DOHH2 (cell line): ENCODE results near the gene DAZAP1.

Experiments used
- H3F3A ChIP-seq: fragments of 200-600 bp; sonication (generic), shearing (Covaris generic); 2 replicates; pipeline ENCODE4 v1.6.0; 2016; ENCODE audit warnings: antibody characterized with exemption, mild to moderate bottlenecking; ENCODE audit not compliant: control insufficient read depth, insufficient read depth
- H3K27ac ChIP-seq: fragments of 200-600 bp; sonication (generic); 2 replicates; pipeline ENCODE4 v1.5.1; 2014; ENCODE audit warnings: low read depth, mild to moderate bottlenecking, low read length, moderate library complexity
- H3K27me3 ChIP-seq: fragments of 200-600 bp; sonication (generic); 2 replicates; pipeline ENCODE4 v1.6.1; 2014; ENCODE audit warnings: mild to moderate bottlenecking, low read length, mixed read lengths; ENCODE audit not compliant: control insufficient read depth
- H3K36me3 ChIP-seq: fragments of 200-600 bp; sonication (generic); 2 replicates; pipeline ENCODE4 v1.6.1; 2014; ENCODE audit warnings: mild to moderate bottlenecking, low read length, moderate library complexity, mixed read lengths; ENCODE audit not compliant: control insufficient read depth
- H3K4me1 ChIP-seq: fragments of 200-600 bp; sonication (generic); 2 replicates; pipeline ENCODE4 v1.6.1; 2014; ENCODE audit warnings: mild to moderate bottlenecking, low read length, mixed read lengths; ENCODE audit not compliant: control insufficient read depth
- H3K4me2 ChIP-seq: fragments of 200-600 bp; sonication (generic); 2 replicates; pipeline ENCODE4 v1.6.0; 2014; ENCODE audit warnings: mild to moderate bottlenecking, low read length, moderate library complexity
- H3K4me3 ChIP-seq: fragments of 200-600 bp; sonication (generic); 2 replicates; pipeline ENCODE4 v1.5.1; 2014; ENCODE audit warnings: mild to moderate bottlenecking, low read length, mixed read lengths
- H3K79me2 ChIP-seq: fragments of 200-600 bp; sonication (generic); 2 replicates; pipeline ENCODE4 v1.6.1; 2014; ENCODE audit warnings: mild to moderate bottlenecking, low read length, mixed read lengths; ENCODE audit not compliant: control insufficient read depth
- H3K9me2 ChIP-seq: fragments of 200-600 bp; sonication (generic); replicated peaks from 2 replicates; pipeline ENCODE4 v1.6.1; 2014; ENCODE audit warnings: mild to moderate bottlenecking, low read length, mixed read lengths; ENCODE audit not compliant: control insufficient read depth
- H3K9me3 ChIP-seq: fragments of 200-600 bp; sonication (generic); 2 replicates; pipeline ENCODE4 v1.6.1; 2014; ENCODE audit warnings: antibody characterized with exemption, low read length, mixed read lengths; ENCODE audit not compliant: control insufficient read depth, insufficient read depth
- H4K20me1 ChIP-seq: fragments of 200-600 bp; sonication (generic); 2 replicates; pipeline ENCODE4 v1.6.0; 2014; ENCODE audit warnings: low read depth, mild to moderate bottlenecking, antibody characterized with exemption, low read length, moderate library complexity; ENCODE audit not compliant: control insufficient read depth, insufficient read depth
- EZH2phosphoT487 ChIP-seq: fragments of 200-600 bp; sonication (generic); IDR thresholded peaks from 2 replicates; pipeline ENCODE4 v1.6.1; 2017; ENCODE audit warnings: borderline replicate concordance, mild to moderate bottlenecking, antibody characterized with exemption, low read length, moderate library complexity, mixed read lengths
- TF ChIP-seq, protein P1 (sequence below): fragments of 200-600 bp; sonication (generic); IDR thresholded peaks from one replicate; pipeline ENCODE4 v1.5.1; 2014; ENCODE audit warnings: antibody characterized with exemption, mild to moderate bottlenecking, low read depth, low read length; ENCODE audit not compliant: poor library complexity, severe bottlenecking

Gene DAZAP1

DNA sequence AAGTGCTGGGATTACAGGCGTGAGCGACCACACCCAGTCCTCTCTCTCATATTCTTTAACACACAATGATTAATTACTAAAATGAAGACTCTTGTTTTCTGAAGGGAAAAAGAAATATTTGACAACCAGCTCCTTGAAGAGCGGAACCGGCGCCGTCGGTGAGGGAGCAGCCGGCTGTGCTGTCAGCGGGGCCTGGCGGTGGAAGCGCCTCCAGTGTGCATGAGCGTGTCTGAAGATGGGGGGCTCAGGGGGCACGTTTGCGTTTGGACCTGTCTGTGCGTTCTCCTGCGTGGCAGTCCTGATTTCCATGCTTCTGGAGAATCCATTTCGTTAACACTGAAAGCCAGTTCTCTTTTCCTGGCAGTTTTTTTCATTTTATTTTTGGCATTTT is 31.0 kb upstream of the DAZAP1 start:
- Histone ChIP-seq H3K36me3 (peaks cover 25% of the 10 kb centered on the region), H3K27ac (no peak overlapping the region), H3K9me3 (no peaks in the 10 kb centered on the region), H3K9me2 (no peaks in the 10 kb centered on the region), H3K4me2 (no peak overlapping the region), H4K20me1 (no peaks in the 10 kb centered on the region), H3K79me2 (no peaks in the 10 kb centered on the region), H3F3A (no peaks in the 10 kb centered on the region), H3K27me3 (no peaks in the 10 kb centered on the region), H3K4me3 (no peak overlapping the region), H3K4me1 (no peaks in the 10 kb centered on the region)
- no peak for TF ChIP-seq EZH2phosphoT487
- TF ChIP-seq, protein P1, sequence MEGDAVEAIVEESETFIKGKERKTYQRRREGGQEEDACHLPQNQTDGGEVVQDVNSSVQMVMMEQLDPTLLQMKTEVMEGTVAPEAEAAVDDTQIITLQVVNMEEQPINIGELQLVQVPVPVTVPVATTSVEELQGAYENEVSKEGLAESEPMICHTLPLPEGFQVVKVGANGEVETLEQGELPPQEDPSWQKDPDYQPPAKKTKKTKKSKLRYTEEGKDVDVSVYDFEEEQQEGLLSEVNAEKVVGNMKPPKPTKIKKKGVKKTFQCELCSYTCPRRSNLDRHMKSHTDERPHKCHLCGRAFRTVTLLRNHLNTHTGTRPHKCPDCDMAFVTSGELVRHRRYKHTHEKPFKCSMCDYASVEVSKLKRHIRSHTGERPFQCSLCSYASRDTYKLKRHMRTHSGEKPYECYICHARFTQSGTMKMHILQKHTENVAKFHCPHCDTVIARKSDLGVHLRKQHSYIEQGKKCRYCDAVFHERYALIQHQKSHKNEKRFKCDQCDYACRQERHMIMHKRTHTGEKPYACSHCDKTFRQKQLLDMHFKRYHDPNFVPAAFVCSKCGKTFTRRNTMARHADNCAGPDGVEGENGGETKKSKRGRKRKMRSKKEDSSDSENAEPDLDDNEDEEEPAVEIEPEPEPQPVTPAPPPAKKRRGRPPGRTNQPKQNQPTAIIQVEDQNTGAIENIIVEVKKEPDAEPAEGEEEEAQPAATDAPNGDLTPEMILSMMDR = no peak

DNA sequence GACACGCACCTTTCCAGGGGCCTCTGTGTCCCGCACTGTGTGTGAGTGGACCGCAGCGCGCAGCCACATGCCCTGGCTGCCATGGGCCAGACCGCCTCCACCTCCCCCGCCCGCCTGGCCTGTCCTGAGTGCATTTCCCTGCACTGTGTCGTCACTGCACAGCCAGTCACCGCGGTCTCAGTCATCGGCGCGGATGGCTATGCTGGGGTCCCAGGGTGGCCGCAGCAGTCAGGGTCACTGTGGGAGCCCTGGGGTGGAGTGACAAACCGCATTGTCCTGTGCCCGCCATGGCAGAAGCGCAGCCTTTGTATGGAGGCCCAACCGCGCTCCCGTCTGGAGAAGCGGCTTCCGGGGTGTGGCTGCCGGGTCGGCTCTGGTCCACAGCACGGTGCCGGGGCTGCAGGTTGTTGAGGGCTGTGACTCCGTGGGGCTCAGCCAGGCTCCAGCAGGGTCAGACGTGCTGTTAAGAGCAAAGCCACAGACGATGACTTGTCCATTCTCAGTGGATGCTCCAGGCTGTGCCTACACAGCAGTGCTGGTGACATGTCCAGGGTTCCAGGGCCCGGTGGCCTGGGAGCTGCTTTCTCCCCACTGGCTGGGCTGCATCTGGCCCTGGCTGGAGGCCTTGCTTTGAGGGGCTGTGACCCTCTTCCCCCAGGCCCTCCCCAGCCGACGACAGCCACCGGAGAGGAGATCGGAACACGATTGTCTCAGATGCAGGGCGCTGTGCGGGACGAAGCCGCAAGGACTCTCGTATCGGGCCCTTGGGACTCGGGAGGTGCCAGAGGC is 30.0 kb upstream of the DAZAP1 start:
- H3K27ac ChIP-seq = no peak overlapping the region
- H3K4me2 ChIP-seq = no peak overlapping the region
- no peaks in the 10 kb centered on the region for H3K79me2 ChIP-seq
- H3K9me2 ChIP-seq = no peaks in the 10 kb centered on the region
- H3K4me3 ChIP-seq = no peak overlapping the region
- no peaks in the 10 kb centered on the region for H3K27me3 ChIP-seq
- no peaks in the 10 kb centered on the region for H3K9me3 ChIP-seq
- no peaks in the 10 kb centered on the region for H4K20me1 ChIP-seq
- TF ChIP-seq, protein P1 = no peak
- TF ChIP-seq EZH2phosphoT487 = no peak
- no peaks in the 10 kb centered on the region for H3K4me1 ChIP-seq
- no peaks in the 10 kb centered on the region for H3F3A ChIP-seq
- H3K36me3 ChIP-seq = peaks cover 21% of the 10 kb centered on the region

DNA sequence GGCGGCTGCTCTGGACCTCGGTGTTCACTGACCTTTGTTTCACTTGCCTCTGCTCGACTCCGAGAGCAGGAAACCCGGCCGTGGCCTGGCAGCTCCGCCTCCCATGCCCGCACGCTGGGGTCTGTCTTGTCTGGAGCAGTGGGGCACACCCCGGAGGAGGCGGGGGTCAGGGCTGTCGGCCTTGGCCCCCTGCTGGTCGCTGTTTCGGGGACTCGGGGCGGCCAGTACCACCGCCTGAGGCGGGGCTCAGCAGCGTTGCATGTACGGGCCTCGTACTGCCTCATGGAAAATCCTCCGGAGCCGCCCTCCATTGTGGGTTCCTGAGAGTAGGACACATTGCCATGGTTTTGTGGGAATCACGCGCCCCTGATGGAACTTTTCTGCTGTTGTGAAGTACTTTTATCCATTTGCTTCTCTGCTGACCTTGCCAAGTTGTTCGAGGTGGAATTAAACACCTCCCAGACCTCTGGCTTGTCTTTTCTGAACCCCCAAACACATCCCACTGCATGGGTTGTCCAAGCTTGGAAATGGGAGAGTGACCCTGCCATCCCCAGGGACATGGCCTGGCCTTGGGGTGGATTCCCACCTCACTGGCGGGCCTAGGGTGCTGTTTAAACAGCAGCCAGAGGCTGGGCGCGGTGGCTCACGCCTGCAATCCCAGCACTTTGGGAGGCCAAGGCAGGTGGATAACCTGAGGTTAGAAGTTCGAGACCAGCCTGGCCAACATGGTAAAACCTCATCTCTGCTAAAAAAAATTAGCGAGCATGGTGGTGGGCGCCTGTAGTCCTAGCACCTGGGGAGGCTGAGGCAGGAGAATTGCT is 29.2 kb upstream of the DAZAP1 start:
- no peak for TF ChIP-seq EZH2phosphoT487
- TF ChIP-seq, protein P1 = no peak
- Histone ChIP-seq H3K36me3 (peaks cover 14% of the 10 kb centered on the region), H3K4me3 (no peak overlapping the region), H3K79me2 (no peaks in the 10 kb centered on the region), H3K9me3 (no peaks in the 10 kb centered on the region), H3K9me2 (no peaks in the 10 kb centered on the region), H4K20me1 (no peaks in the 10 kb centered on the region), H3K4me1 (peaks cover 6% of the 10 kb centered on the region), H3F3A (no peaks in the 10 kb centered on the region), H3K27me3 (no peaks in the 10 kb centered on the region), H3K4me2 (no peak overlapping the region), H3K27ac (no peak overlapping the region)
